Endothelial cell (in vitro differentiated cells): ENCODE measurements around the gene CENPE. TPM values are rescaled to one million over a fixed set of nuclear protein-coding genes. Genes with fewer than 3 reads are reported as not detected.

Source experiments
- DNase-seq: peaks from one replicate; pipeline ENCODE4 v3.0.0; 2021; ENCODE audit warnings: low spot score
- H3K27ac Mint-ChIP-seq: one replicate; pipeline ENCODE4 v1.8.0; 2021; ENCODE audit warnings: mixed read lengths, inconsistent platforms; ENCODE audit not compliant: unreplicated experiment
- H3K27me3 Mint-ChIP-seq: one replicate; pipeline ENCODE4 v1.8.0; 2021; ENCODE audit warnings: mild to moderate bottlenecking, moderate library complexity, mixed read lengths, inconsistent platforms; ENCODE audit not compliant: unreplicated experiment
- H3K36me3 Mint-ChIP-seq: one replicate; pipeline ENCODE4 v1.8.0; 2021; ENCODE audit warnings: mild to moderate bottlenecking, low read depth, mixed read lengths, inconsistent platforms; ENCODE audit not compliant: unreplicated experiment
- H3K4me1 Mint-ChIP-seq: one replicate; pipeline ENCODE4 v1.8.0; 2021; ENCODE audit warnings: mild to moderate bottlenecking, mixed read lengths, inconsistent platforms; ENCODE audit not compliant: unreplicated experiment
- H3K4me3 Mint-ChIP-seq: one replicate; pipeline ENCODE4 v1.8.0; 2021; ENCODE audit warnings: mild to moderate bottlenecking, mixed read lengths, inconsistent platforms; ENCODE audit not compliant: unreplicated experiment
- H3K9me3 Mint-ChIP-seq: one replicate; pipeline ENCODE4 v1.8.0; 2021; ENCODE audit warnings: mixed read lengths, inconsistent platforms; ENCODE audit not compliant: unreplicated experiment
- CTCF ChIP-seq: fragments of 200-600 bp; sonication (generic); IDR thresholded peaks from one replicate; pipeline ENCODE4 v1.5.0; 2021; ENCODE audit warnings: antibody characterized with exemption; ENCODE audit not compliant: unreplicated experiment
- total RNA-seq: library from RNA; stranded (reverse); fragmentation: NEBNext Ultra II Directional; extraction: Animal tissue kit (Norgen Biotek cat#: 25700); gene quantifications from one replicate; pipeline ENCODE4 v1.2.1, GENCODE V29; 2021; ENCODE audit not compliant: unreplicated experiment

CENPE gene
- total RNA-seq, 1 donor from 2014 or later, result 7.3 TPM

- Mint-ChIP-seq H3K36me3 (peaks cover 6% of the 10 kb centered on the region), H3K27ac (no peak overlapping the region), H3K9me3 (no peaks in the 10 kb centered on the region)
Observed at GRCh38 chr4:103111598-103111997, 86.5 kb downstream of the CENPE start.

GRCh38 chr4:103108542-103108941 lies 89.6 kb downstream of the CENPE start:
- Mint-ChIP-seq H3K4me3 (no peak overlapping the region), H3K27me3 (no peaks in the 10 kb centered on the region), H3K4me1 (no peaks in the 10 kb centered on the region), H3K27ac (no peak overlapping the region), H3K36me3 (peaks cover 6% of the 10 kb centered on the region), H3K9me3 (no peaks in the 10 kb centered on the region)
- no peak for DNase-seq
- no peak for TF ChIP-seq CTCF

More at GRCh38 chr4:103111598-103111997, 86.5 kb downstream of the CENPE start:
- DNase-seq, result no peak
- no peak for TF ChIP-seq CTCF
- H3K4me1 Mint-ChIP-seq, result no peaks in the 10 kb centered on the region
- H3K4me3 Mint-ChIP-seq, result no peak overlapping the region
- H3K27me3 Mint-ChIP-seq, result no peaks in the 10 kb centered on the region

GRCh38 chr4:103105558-103106356 lies 92.4 kb downstream of the CENPE start:
- Mint-ChIP-seq H3K9me3 (no peaks in the 10 kb centered on the region), H3K27ac (no peak overlapping the region), H3K4me1 (no peaks in the 10 kb centered on the region), H3K4me3 (no peak overlapping the region), H3K36me3 (peaks cover 6% of the 10 kb centered on the region), H3K27me3 (no peaks in the 10 kb centered on the region)
- no peak for DNase-seq
- TF ChIP-seq CTCF, result no peak

GRCh38 chr4:103104886-103105285 lies 93.3 kb downstream of the CENPE start:
- TF ChIP-seq CTCF, result no peak
- no peak overlapping the region for H3K4me3 Mint-ChIP-seq
- no peaks in the 10 kb centered on the region for H3K27me3 Mint-ChIP-seq
- DNase-seq, result no peak
- no peaks in the 10 kb centered on the region for H3K9me3 Mint-ChIP-seq
- peaks cover 6% of the 10 kb centered on the region for H3K36me3 Mint-ChIP-seq
- no peaks in the 10 kb centered on the region for H3K4me1 Mint-ChIP-seq
- no peak overlapping the region for H3K27ac Mint-ChIP-seq

GRCh38 chr4:103100691-103101090 lies 97.5 kb downstream of the CENPE start:
- Mint-ChIP-seq H3K9me3 (no peaks in the 10 kb centered on the region), H3K36me3 (no peaks in the 10 kb centered on the region), H3K27me3 (peaks cover 4% of the 10 kb centered on the region), H3K4me1 (peaks cover 16% of the 10 kb centered on the region), H3K27ac (no peak overlapping the region), H3K4me3 (no peak overlapping the region)
- TF ChIP-seq CTCF, result no peak
- no peak for DNase-seq
